ENCODE data around the gene RSBN1L. TPM values are rescaled to one million over a fixed set of nuclear protein-coding genes. Genes with fewer than 3 reads are reported as not detected.
A peak's percentile ranks its signal among the peaks of the same experiment; 100 is the strongest.

RSBN1L gene
- total RNA-seq, 1 donor from 2014 or later, result 7.8 TPM

GRCh38 chr7:77753173-77753572, 56.9 kb downstream of the RSBN1L start:
- DNase-seq, result no peak
- Histone ChIP-seq H3K9me3 (replicated peaks) (no peaks in the 10 kb centered on the region), H3K36me3 (peaks cover 15% of the 10 kb centered on the region), H3K27me3 (ENCODE audit: low read depth) (no peaks in the 10 kb centered on the region), H3K27ac (replicated peaks) (no peak overlapping the region), H3K4me1 (no peaks in the 10 kb centered on the region), H3K4me3 (no peak overlapping the region)
- intact Hi-C loops (cut with micrococcal nuclease), result no loop called here
- TF ChIP-seq, protein P1, sequence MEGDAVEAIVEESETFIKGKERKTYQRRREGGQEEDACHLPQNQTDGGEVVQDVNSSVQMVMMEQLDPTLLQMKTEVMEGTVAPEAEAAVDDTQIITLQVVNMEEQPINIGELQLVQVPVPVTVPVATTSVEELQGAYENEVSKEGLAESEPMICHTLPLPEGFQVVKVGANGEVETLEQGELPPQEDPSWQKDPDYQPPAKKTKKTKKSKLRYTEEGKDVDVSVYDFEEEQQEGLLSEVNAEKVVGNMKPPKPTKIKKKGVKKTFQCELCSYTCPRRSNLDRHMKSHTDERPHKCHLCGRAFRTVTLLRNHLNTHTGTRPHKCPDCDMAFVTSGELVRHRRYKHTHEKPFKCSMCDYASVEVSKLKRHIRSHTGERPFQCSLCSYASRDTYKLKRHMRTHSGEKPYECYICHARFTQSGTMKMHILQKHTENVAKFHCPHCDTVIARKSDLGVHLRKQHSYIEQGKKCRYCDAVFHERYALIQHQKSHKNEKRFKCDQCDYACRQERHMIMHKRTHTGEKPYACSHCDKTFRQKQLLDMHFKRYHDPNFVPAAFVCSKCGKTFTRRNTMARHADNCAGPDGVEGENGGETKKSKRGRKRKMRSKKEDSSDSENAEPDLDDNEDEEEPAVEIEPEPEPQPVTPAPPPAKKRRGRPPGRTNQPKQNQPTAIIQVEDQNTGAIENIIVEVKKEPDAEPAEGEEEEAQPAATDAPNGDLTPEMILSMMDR (IDR thresholded peaks at IDR 0.05; ENCODE audit: borderline replicate concordance), result no peak

DNA sequence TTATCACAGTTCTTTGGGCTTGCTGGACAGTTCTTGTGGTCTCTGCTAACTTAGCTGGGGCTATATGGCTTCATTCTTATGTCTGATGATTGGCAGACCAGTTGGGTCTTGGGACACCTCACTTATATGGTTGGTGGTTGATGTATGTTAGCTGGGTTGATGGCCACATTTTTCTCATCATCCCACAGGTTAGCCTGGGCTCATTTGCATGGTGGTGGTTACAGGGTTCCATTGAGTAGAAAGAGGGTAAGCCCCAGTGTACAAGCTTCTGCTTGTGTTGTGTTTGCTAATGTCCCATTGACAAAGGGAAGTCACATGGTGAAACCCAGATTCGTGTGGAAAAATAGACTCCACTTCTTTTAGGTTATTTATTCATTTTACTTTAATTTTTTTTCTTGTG, 61.3 kb downstream of the RSBN1L start:
- intact Hi-C loops (cut with micrococcal nuclease), result no loop called here
- H3K36me3 ChIP-seq, result no peaks in the 10 kb centered on the region
- DNase-seq, result no peak
- no peak overlapping the region for H3K4me3 ChIP-seq
- no peaks in the 10 kb centered on the region for H3K27me3 ChIP-seq (ENCODE audit: low read depth)
- peaks cover 19% of the 10 kb centered on the region for H3K4me1 ChIP-seq
- no peaks in the 10 kb centered on the region for H3K9me3 ChIP-seq (replicated peaks)
- no peak overlapping the region for H3K27ac ChIP-seq (replicated peaks)
- TF ChIP-seq, protein P1 (IDR thresholded peaks at IDR 0.05; ENCODE audit: borderline replicate concordance), result no peak

DNA sequence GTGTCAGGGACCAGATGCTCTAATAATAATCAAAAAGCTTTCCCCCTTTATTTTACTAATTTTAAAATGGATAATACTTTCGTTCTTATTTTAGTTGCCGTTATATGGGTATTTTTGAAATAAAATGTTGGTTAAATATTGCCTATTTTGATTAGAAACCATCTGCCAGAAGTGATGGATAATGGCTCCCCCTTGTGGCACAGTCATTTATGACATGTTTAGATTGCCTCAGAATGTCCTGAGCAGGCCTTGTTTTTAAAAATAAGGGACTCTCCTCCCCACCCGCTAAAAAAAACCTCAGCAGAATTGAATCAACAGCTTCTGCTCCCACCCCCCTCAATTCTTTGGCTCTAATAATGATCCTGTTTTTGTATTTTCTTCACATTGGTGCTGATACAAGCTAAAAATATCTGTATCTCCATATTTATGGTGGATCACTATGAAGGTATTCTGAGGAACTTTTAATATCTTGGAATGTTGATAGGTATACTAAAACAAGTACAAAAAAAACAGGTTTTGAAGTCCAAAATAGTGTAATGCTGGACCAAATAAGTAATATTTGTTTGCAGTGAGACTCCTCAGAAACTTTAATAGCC, 63.1 kb downstream of the RSBN1L start:
- Histone ChIP-seq H3K27me3 (ENCODE audit: low read depth) (no peaks in the 10 kb centered on the region), H3K4me3 (no peak overlapping the region), H3K27ac (replicated peaks) (no peak overlapping the region), H3K36me3 (no peaks in the 10 kb centered on the region), H3K9me3 (replicated peaks) (no peaks in the 10 kb centered on the region), H3K4me1 (peaks cover 33% of the 10 kb centered on the region)
- no peak for DNase-seq
- intact Hi-C loops (cut with micrococcal nuclease), result no loop called here
- TF ChIP-seq, protein P1 (IDR thresholded peaks at IDR 0.05; ENCODE audit: borderline replicate concordance), result peak; percentile 84

DNA sequence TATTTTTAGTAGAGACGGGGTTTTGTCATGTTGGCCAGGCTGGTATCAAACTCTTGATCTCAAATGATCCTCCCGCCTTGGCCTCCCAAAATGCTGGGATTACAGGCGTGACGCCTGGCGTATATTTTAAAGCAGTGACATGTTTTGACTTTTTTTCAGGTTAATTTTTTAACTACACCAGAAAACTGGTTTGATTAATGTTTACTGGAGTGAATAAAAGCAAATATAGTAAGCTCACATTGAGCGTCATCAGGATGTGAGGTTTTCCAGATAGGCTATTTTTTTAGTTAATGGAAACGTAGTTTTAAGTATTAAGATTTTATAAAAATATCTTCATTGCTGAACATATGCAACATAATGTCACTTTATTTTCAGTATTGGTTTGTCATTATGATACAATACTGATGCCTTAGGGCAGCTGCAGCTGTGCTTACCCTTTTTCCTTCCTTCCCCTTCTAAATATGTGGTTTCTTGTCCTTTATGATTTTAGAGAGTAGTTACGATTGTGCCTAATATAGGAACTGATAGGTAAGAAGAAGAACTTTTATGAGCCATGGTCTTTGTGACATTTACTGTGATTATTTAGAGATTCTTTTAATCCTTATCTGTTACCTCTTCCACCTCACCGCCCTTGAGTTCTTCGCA, 64.7 kb downstream of the RSBN1L start:
- no peaks in the 10 kb centered on the region for H3K36me3 ChIP-seq
- intact Hi-C loops (cut with micrococcal nuclease), result loop anchor here (5.0 kb wide), 1 partner anchor 109 kb away; no protein-coding TSS in a partner anchor
- TF ChIP-seq, protein P1 (IDR thresholded peaks at IDR 0.05; ENCODE audit: borderline replicate concordance), result no peak
- H3K4me1 ChIP-seq, result peaks cover 41% of the 10 kb centered on the region
- no peaks in the 10 kb centered on the region for H3K9me3 ChIP-seq (replicated peaks)
- no peaks in the 10 kb centered on the region for H3K27me3 ChIP-seq (ENCODE audit: low read depth)
- DNase-seq, result no peak
- no peak overlapping the region for H3K27ac ChIP-seq (replicated peaks)
- H3K4me3 ChIP-seq, result no peak overlapping the region

DNA sequence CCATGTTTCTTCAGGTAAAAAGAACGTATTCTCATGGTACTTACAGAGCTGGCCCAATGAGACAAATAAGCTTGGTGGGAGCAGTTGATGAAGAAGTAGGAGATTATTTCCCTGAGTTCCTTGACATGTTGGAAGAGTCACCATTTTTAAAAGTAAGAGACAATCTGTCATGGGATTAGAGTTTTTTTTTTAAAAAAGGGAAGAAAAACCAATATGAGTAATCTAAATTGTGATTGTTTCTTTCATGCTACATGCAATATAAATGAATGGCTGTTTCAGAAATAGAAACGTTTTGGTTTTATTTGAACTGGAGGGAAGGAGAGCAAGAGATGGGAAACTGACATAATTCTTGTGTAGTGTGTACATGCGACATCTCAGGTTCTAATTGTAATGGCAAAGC, 69.2 kb downstream of the RSBN1L start:
- peaks cover 32% of the 10 kb centered on the region for H3K4me1 ChIP-seq
- H3K27me3 ChIP-seq (ENCODE audit: low read depth), result no peaks in the 10 kb centered on the region
- H3K36me3 ChIP-seq, result peaks cover 23% of the 10 kb centered on the region
- TF ChIP-seq, protein P1 (IDR thresholded peaks at IDR 0.05; ENCODE audit: borderline replicate concordance), result no peak
- H3K27ac ChIP-seq (replicated peaks), result no peak overlapping the region
- H3K9me3 ChIP-seq (replicated peaks), result no peaks in the 10 kb centered on the region
- H3K4me3 ChIP-seq, result no peak overlapping the region
- no peak for DNase-seq
- intact Hi-C loops (cut with micrococcal nuclease), result no loop called here
